GM23338 (cell line): ENCODE data around the gene ERGIC3.

Experiments
- CREB1 ChIP-seq: fragments of 250-450 bp; sonication (Bioruptor Pico); IDR thresholded peaks from 2 replicates; pipeline ENCODE4 v1.5.0; 2020; ENCODE audit warnings: low read depth, mild to moderate bottlenecking, moderate library complexity
- CTCF ChIP-seq, 2 experiments: fragments of 200-600 bp in 1 of 2; sonication (generic) in 1 of 2; conservative IDR thresholded peaks; 2 replicates each; pipeline versions ENCODE4 v1.5.1 to v1.6.1; 2016 to 2017; ENCODE audit warnings: antibody characterized with exemption in 2 of 2, low read depth in 2 of 2, mild to moderate bottlenecking in 2 of 2, moderate library complexity in 1 of 2
- EZH2 ChIP-seq: fragments of 200-600 bp; sonication (generic); IDR thresholded peaks from one replicate; pipeline ENCODE4 v1.8.0; 2017; ENCODE audit warnings: antibody characterized with exemption, mild to moderate bottlenecking, low read depth; ENCODE audit not compliant: unreplicated experiment
- EZH2phosphoT487 ChIP-seq: fragments of 200-600 bp; sonication (generic); IDR thresholded peaks from one replicate; pipeline ENCODE4 v1.8.1; 2018; ENCODE audit warnings: antibody characterized with exemption; ENCODE audit not compliant: unreplicated experiment
- JUNB ChIP-seq: IDR thresholded peaks from one replicate; pipeline ENCODE4 v1.6.1; 2016; ENCODE audit warnings: antibody characterized with exemption; ENCODE audit not compliant: unreplicated experiment
- NANOG ChIP-seq: IDR thresholded peaks from 2 replicates; pipeline ENCODE4 v1.6.1; 2016; ENCODE audit warnings: antibody characterized with exemption, borderline replicate concordance
- POLR2AphosphoS5 ChIP-seq: IDR thresholded peaks from 2 replicates; pipeline ENCODE4 v1.6.1; 2016; ENCODE audit warnings: antibody characterized with exemption, low read depth
- STAT1 ChIP-seq: IDR thresholded peaks from one replicate; pipeline ENCODE4 v1.6.1; 2016; ENCODE audit warnings: antibody characterized with exemption; ENCODE audit not compliant: unreplicated experiment
- ZNF331 ChIP-seq: fragments of 250-450 bp; sonication (Bioruptor Pico); IDR thresholded peaks from 2 replicates; pipeline ENCODE4 v1.5.0; 2020; ENCODE audit warnings: low read depth, mild to moderate bottlenecking, moderate library complexity
- TF ChIP-seq, protein P1 (sequence below): IDR thresholded peaks from one replicate; pipeline ENCODE4 v1.6.1; 2018; ENCODE audit warnings: antibody characterized with exemption; ENCODE audit not compliant: unreplicated experiment
- TF ChIP-seq, protein P2 (sequence below): IDR thresholded peaks from 2 replicates; pipeline ENCODE4 v1.6.1; 2016; ENCODE audit warnings: antibody characterized with exemption
- TF ChIP-seq, protein P3 (sequence below): fragments of 250-450 bp; sonication (Bioruptor Pico); IDR thresholded peaks from 2 replicates; pipeline ENCODE4 v1.5.0; 2020; ENCODE audit warnings: mild to moderate bottlenecking, moderate library complexity

- TF ChIP-seq CTCF (conservative IDR thresholded peaks at IDR 0.05; ENCODE audit: low read depth in 2 of 2) (no peak), POLR2AphosphoS5 (no peak), EZH2phosphoT487 (no peak), NANOG (no peak), EZH2 (no peak), CREB1 (CRISPR knock-in tag) (no peak), JUNB (no peak), STAT1 (no peak), ZNF331 (CRISPR knock-in tag) (no peak)
- TF ChIP-seq, protein P1, sequence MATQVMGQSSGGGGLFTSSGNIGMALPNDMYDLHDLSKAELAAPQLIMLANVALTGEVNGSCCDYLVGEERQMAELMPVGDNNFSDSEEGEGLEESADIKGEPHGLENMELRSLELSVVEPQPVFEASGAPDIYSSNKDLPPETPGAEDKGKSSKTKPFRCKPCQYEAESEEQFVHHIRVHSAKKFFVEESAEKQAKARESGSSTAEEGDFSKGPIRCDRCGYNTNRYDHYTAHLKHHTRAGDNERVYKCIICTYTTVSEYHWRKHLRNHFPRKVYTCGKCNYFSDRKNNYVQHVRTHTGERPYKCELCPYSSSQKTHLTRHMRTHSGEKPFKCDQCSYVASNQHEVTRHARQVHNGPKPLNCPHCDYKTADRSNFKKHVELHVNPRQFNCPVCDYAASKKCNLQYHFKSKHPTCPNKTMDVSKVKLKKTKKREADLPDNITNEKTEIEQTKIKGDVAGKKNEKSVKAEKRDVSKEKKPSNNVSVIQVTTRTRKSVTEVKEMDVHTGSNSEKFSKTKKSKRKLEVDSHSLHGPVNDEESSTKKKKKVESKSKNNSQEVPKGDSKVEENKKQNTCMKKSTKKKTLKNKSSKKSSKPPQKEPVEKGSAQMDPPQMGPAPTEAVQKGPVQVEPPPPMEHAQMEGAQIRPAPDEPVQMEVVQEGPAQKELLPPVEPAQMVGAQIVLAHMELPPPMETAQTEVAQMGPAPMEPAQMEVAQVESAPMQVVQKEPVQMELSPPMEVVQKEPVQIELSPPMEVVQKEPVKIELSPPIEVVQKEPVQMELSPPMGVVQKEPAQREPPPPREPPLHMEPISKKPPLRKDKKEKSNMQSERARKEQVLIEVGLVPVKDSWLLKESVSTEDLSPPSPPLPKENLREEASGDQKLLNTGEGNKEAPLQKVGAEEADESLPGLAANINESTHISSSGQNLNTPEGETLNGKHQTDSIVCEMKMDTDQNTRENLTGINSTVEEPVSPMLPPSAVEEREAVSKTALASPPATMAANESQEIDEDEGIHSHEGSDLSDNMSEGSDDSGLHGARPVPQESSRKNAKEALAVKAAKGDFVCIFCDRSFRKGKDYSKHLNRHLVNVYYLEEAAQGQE: no peak
- TF ChIP-seq, protein P2, sequence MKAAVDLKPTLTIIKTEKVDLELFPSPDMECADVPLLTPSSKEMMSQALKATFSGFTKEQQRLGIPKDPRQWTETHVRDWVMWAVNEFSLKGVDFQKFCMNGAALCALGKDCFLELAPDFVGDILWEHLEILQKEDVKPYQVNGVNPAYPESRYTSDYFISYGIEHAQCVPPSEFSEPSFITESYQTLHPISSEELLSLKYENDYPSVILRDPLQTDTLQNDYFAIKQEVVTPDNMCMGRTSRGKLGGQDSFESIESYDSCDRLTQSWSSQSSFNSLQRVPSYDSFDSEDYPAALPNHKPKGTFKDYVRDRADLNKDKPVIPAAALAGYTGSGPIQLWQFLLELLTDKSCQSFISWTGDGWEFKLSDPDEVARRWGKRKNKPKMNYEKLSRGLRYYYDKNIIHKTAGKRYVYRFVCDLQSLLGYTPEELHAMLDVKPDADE: no peak
- TF ChIP-seq, protein P3, sequence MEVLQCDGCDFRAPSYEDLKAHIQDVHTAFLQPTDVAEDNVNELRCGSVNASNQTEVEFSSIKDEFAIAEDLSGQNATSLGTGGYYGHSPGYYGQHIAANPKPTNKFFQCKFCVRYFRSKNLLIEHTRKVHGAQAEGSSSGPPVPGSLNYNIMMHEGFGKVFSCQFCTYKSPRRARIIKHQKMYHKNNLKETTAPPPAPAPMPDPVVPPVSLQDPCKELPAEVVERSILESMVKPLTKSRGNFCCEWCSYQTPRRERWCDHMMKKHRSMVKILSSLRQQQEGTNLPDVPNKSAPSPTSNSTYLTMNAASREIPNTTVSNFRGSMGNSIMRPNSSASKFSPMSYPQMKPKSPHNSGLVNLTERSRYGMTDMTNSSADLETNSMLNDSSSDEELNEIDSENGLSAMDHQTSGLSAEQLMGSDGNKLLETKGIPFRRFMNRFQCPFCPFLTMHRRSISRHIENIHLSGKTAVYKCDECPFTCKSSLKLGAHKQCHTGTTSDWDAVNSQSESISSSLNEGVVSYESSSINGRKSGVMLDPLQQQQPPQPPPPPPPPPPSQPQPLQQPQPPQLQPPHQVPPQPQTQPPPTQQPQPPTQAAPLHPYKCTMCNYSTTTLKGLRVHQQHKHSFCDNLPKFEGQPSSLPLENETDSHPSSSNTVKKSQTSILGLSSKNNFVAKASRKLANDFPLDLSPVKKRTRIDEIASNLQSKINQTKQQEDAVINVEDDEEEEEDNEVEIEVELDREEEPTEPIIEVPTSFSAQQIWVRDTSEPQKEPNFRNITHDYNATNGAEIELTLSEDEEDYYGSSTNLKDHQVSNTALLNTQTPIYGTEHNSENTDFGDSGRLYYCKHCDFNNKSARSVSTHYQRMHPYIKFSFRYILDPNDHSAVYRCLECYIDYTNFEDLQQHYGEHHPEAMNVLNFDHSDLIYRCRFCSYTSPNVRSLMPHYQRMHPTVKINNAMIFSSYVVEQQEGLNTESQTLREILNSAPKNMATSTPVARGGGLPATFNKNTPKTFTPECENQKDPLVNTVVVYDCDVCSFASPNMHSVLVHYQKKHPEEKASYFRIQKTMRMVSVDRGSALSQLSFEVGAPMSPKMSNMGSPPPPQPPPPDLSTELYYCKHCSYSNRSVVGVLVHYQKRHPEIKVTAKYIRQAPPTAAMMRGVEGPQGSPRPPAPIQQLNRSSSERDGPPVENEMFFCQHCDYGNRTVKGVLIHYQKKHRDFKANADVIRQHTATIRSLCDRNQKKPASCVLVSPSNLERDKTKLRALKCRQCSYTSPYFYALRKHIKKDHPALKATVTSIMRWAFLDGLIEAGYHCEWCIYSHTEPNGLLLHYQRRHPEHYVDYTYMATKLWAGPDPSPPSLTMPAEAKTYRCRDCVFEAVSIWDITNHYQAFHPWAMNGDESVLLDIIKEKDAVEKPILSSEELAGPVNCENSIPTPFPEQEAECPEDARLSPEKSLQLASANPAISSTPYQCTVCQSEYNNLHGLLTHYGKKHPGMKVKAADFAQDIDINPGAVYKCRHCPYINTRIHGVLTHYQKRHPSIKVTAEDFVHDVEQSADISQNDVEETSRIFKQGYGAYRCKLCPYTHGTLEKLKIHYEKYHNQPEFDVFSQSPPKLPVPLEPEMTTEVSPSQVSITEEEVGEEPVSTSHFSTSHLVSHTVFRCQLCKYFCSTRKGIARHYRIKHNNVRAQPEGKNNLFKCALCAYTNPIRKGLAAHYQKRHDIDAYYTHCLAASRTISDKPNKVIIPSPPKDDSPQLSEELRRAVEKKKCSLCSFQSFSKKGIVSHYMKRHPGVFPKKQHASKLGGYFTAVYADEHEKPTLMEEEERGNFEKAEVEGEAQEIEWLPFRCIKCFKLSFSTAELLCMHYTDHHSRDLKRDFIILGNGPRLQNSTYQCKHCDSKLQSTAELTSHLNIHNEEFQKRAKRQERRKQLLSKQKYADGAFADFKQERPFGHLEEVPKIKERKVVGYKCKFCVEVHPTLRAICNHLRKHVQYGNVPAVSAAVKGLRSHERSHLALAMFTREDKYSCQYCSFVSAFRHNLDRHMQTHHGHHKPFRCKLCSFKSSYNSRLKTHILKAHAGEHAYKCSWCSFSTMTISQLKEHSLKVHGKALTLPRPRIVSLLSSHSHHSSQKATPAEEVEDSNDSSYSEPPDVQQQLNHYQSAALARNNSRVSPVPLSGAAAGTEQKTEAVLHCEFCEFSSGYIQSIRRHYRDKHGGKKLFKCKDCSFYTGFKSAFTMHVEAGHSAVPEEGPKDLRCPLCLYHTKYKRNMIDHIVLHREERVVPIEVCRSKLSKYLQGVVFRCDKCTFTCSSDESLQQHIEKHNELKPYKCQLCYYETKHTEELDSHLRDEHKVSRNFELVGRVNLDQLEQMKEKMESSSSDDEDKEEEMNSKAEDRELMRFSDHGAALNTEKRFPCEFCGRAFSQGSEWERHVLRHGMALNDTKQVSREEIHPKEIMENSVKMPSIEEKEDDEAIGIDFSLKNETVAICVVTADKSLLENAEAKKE (CRISPR knock-in tag): no peak
Observed at GRCh38 chr20:35525639-35526038, 16.2 kb upstream of the ERGIC3 start.
